HG03045 (cell line): ENCODE measurements around the gene AQP5.
"Not testable (repeated sequence)": the region's sequence is repeated elsewhere in the genome, so short reads cannot be mapped to it uniquely, and the experiment has no call there.

Experiments used
- ATAC-seq: cut with Tn5 transposase; IDR thresholded peaks from one replicate; pipeline ENCODE4 v1.9.1; 2021; ENCODE audit warnings: mild to moderate bottlenecking, moderate library complexity; ENCODE audit not compliant: unreplicated experiment

The AQP5 gene

GRCh38 chr12:49979016-49979586 is 17.4 kb downstream of the AQP5 start:
- no peak for ATAC-seq

GRCh38 chr12:49979791-49980190 is 18.1 kb downstream of the AQP5 start:
- no peak for ATAC-seq

- ATAC-seq, result no peak
Measured at GRCh38 chr12:49980501-49981349, 19.1 kb downstream of the AQP5 start.

- ATAC-seq, result no peak
Measured at GRCh38 chr12:49982246-49983087, 20.8 kb downstream of the AQP5 start.

- no peak for ATAC-seq
Measured at GRCh38 chr12:49983892-49984291, 22.2 kb downstream of the AQP5 start.

- ATAC-seq, result no peak
Measured at GRCh38 chr12:49984476-49985359, 23.0 kb downstream of the AQP5 start.

GRCh38 chr12:49985981-49986380 is 24.3 kb downstream of the AQP5 start:
- no peak for ATAC-seq

- not testable (repeated sequence) for ATAC-seq
Measured at GRCh38 chr12:49986476-49986875, 24.8 kb downstream of the AQP5 start.

GRCh38 chr12:49987625-49988303 is 26.1 kb downstream of the AQP5 start:
- ATAC-seq, result no peak

GRCh38 chr12:49989400-49989799 is 27.7 kb downstream of the AQP5 start:
- not testable (repeated sequence) for ATAC-seq

- ATAC-seq, result no peak
Measured at GRCh38 chr12:49990273-49990672, 28.6 kb downstream of the AQP5 start.

GRCh38 chr12:49998453-49998852 is 36.8 kb downstream of the AQP5 start:
- no peak for ATAC-seq

GRCh38 chr12:50003595-50003994 is 41.9 kb downstream of the AQP5 start:
- ATAC-seq, result no peak

GRCh38 chr12:50004696-50005095 is 43.0 kb downstream of the AQP5 start:
- no peak for ATAC-seq

- no peak for ATAC-seq
Measured at GRCh38 chr12:50005175-50005574, 43.5 kb downstream of the AQP5 start.

- no peak for ATAC-seq
Measured at GRCh38 chr12:50006280-50006679, 44.6 kb downstream of the AQP5 start.

GRCh38 chr12:50006754-50007442 is 45.2 kb downstream of the AQP5 start:
- ATAC-seq, result no peak

- ATAC-seq, result no peak
Measured at GRCh38 chr12:50013361-50014147, 51.9 kb downstream of the AQP5 start.

- no peak for ATAC-seq
Measured at GRCh38 chr12:50014342-50014741, 52.7 kb downstream of the AQP5 start.
